ENCODE measurements around the gene RILPL1. TPM values are rescaled to one million over a fixed set of nuclear protein-coding genes. Genes with fewer than 3 reads are reported as not detected.
"Not testable (repeated sequence)": the region's sequence is repeated elsewhere in the genome, so short reads cannot be mapped to it uniquely, and the experiment has no call there.

The RILPL1 gene
- total RNA-seq, 1 experiment from 2014 or later, result 8.5 TPM

GRCh38 chr12:123445388-123446332 is 87.9 kb downstream of the RILPL1 start:
- H3K4me1 ChIP-seq, result no peaks in the 10 kb centered on the region
- H3K27me3 ChIP-seq, result no peaks in the 10 kb centered on the region
- H3K36me3 ChIP-seq, result no peaks in the 10 kb centered on the region
- no peaks in the 10 kb centered on the region for H3K9me3 ChIP-seq (replicated peaks)
- no peak for DNase-seq
- no peak overlapping the region for H3K27ac ChIP-seq
- no peak overlapping the region for H3K4me3 ChIP-seq

GRCh38 chr12:123444092-123445026 is 89.2 kb downstream of the RILPL1 start:
- H3K4me3 ChIP-seq, result no peak overlapping the region
- no peak overlapping the region for H3K27ac ChIP-seq
- no peak for DNase-seq
- no peaks in the 10 kb centered on the region for H3K36me3 ChIP-seq
- H3K27me3 ChIP-seq, result no peaks in the 10 kb centered on the region
- no peaks in the 10 kb centered on the region for H3K4me1 ChIP-seq
- H3K9me3 ChIP-seq (replicated peaks), result no peaks in the 10 kb centered on the region

GRCh38 chr12:123442774-123443173 is 90.7 kb downstream of the RILPL1 start:
- Histone ChIP-seq H3K9me3 (replicated peaks) (no peaks in the 10 kb centered on the region), H3K36me3 (no peaks in the 10 kb centered on the region), H3K27me3 (no peaks in the 10 kb centered on the region), H3K4me1 (no peaks in the 10 kb centered on the region), H3K4me3 (no peak overlapping the region), H3K27ac (no peak overlapping the region)
- no peak for DNase-seq

DNA sequence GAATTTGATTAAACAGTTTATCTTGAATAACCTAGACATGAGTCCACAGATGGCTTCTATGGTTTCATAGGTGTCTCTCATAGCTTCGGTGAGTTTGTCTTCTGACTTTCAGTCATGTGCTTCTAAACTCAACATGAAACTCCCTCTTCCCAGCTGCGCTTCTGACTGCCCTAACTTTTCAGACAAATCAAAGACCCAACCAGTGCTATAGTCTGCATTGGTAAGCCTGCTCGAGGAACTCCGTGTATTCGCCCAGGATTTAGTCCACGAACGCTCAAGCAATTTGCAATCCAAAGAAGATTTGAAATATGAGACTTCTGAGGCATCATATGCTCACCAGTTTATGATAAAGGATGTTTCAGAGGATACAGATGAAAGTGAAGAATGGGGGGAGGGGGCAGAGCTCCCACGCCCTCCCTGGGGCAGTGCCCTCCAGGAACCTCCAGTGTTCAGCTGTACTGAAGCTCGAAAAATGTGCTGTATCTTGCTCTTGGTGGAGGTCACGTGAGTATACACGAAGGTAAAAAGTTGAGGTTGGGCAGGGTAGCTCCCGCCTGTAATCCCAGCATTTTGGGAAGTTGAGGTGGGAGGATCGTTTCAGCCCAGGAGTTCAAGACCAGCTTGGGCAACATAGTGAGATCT is 91.9 kb downstream of the RILPL1 start:
- no peaks in the 10 kb centered on the region for H3K4me1 ChIP-seq
- no peak for DNase-seq
- H3K4me3 ChIP-seq, result no peak overlapping the region
- H3K27ac ChIP-seq, result no peak overlapping the region
- H3K9me3 ChIP-seq (replicated peaks), result no peaks in the 10 kb centered on the region
- H3K27me3 ChIP-seq, result no peaks in the 10 kb centered on the region
- no peaks in the 10 kb centered on the region for H3K36me3 ChIP-seq

GRCh38 chr12:123436017-123436964 is 97.2 kb downstream of the RILPL1 start, which contains the start of gene RILPL2:
Gene RILPL2 (minus strand): TSS chr12:123436684. CDS start chr12:123436420, 264 bp downstream.
- H3K4me3 ChIP-seq, result peak within 1 kb of the TSS; percentile 75
- H3K27ac ChIP-seq, result peak within 1 kb of the TSS; percentile 4; the same call in 1 of the 2 replicates
- H3K27me3 ChIP-seq, result no peaks in the 10 kb centered on the region
- no peaks in the 10 kb centered on the region for H3K9me3 ChIP-seq (replicated peaks)
- no peaks in the 10 kb centered on the region for H3K4me1 ChIP-seq
- no peaks in the 10 kb centered on the region for H3K36me3 ChIP-seq
- DNase-seq, result peak; percentile 76 to 77

DNA sequence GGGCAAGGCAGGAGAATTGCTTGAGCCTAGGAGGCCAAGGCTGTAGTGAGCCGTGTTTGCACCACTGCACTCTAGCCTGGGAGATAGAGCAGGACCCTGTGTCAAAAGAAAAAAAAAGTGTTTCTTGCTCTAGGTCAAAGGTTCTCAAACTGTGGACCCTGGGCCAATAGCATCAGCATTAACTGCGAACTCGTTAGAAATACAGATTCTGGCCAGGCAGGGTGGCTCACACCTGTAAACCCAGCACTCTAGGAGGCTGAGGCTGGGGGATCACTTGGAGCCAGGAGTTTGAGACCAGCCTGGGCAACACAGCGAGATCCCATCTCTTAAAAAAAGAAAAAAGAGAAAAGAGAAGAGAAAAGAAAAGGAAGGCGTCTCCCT is 97.9 kb downstream of the RILPL1 start:
- H3K9me3 ChIP-seq (replicated peaks), result no peaks in the 10 kb centered on the region
- DNase-seq, result no peak

DNA sequence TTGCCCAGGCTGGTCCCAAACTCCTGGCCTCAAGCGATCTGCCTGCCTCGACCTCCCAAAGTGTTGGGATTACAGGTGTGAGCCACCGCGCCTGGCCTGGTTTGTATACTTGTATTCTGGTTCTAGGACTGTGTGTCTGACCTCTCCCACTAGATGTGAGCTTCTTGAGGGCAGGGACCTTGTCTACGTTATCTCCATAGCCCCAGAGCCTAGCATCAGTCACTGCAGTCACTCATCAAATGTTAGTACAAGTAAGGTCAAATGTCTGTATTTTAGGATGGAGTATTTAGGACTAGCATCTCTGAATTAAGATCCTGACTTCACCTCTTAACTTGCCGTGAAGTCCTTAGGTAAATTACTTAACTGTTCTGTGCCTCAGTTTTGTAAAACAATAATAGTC is 99.9 kb downstream of the RILPL1 start:
- H3K9me3 ChIP-seq (replicated peaks), result no peaks in the 10 kb centered on the region

More for the DNA sequence above, 97.9 kb downstream of the RILPL1 start:
- H3K4me3 ChIP-seq, result peak overlapping the region; percentile 75
- H3K27ac ChIP-seq, result no peak overlapping the region
- H3K36me3 ChIP-seq, result no peaks in the 10 kb centered on the region
- H3K4me1 ChIP-seq, result no peaks in the 10 kb centered on the region
- H3K27me3 ChIP-seq, result no peaks in the 10 kb centered on the region

DNA sequence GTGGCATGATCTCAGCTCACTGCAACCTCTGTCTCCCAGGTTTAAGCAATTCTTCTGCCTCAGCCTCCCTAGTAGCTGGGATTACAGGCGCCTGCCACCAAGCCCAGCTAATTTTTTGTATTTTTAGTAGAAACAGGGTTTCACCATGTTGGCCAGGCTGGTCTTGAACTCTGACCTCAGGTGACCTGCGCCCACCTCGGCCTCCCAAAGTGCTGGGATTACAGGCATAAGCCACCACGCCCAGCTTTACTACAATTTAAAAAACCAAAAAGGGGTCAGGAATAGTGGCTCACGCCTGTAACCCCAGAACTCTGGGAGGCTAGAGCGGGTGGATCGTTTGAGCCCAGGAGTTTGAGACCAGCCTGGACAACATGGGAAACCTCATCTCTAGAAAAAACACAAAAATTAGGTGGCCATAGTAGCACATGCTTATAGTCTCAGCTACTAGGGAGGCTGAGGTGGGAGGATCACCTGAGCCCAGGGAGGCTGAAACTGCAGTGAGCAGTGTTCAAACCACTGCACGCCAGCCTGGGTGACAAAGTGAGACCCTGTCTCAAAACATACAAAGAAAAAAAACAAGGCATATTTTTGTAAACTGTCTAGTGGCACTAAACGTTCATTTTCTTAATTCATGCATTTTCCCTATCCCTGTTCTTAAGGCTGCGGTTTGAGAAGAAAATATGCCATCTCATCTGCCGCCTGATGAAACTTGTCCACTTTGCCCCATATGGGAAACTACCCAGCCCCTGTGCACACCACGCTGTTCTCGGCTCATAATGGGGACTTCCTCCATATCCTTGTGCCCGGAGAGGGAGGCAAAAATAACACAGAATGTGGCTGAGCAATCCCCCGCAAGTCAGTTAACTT is 101.3 kb downstream of the RILPL1 start:
- DNase-seq; H3K4me1 ChIP-seq; H3K9me3 ChIP-seq (replicated peaks); H3K27ac ChIP-seq; H3K36me3 ChIP-seq; H3K27me3 ChIP-seq; H3K4me3 ChIP-seq: not testable (repeated sequence)

More for the DNA sequence above, 99.9 kb downstream of the RILPL1 start:
- Histone ChIP-seq H3K4me1 (no peaks in the 10 kb centered on the region), H3K4me3 (no peak overlapping the region), H3K27me3 (no peaks in the 10 kb centered on the region), H3K36me3 (no peaks in the 10 kb centered on the region), H3K27ac (no peak overlapping the region)
- no peak for DNase-seq

GRCh38 chr12:123429101-123429500 is 104.4 kb downstream of the RILPL1 start:
- not testable (repeated sequence) for H3K27me3 ChIP-seq; H3K9me3 ChIP-seq (replicated peaks); H3K27ac ChIP-seq; H3K4me3 ChIP-seq; DNase-seq; H3K4me1 ChIP-seq; H3K36me3 ChIP-seq

- Histone ChIP-seq H3K36me3 (no peaks in the 10 kb centered on the region), H3K27me3 (no peaks in the 10 kb centered on the region), H3K27ac (no peak overlapping the region), H3K9me3 (replicated peaks) (no peaks in the 10 kb centered on the region), H3K4me1 (no peaks in the 10 kb centered on the region), H3K4me3 (no peak overlapping the region)
- DNase-seq, result no peak
Measured at GRCh38 chr12:123428591-123428990, 104.9 kb downstream of the RILPL1 start.

GRCh38 chr12:123427036-123427769 is 106.3 kb downstream of the RILPL1 start:
- no peaks in the 10 kb centered on the region for H3K27me3 ChIP-seq
- no peaks in the 10 kb centered on the region for H3K36me3 ChIP-seq
- H3K27ac ChIP-seq, result no peak overlapping the region
- H3K4me3 ChIP-seq, result no peak overlapping the region
- H3K4me1 ChIP-seq, result no peaks in the 10 kb centered on the region
- H3K9me3 ChIP-seq (replicated peaks), result no peaks in the 10 kb centered on the region
- DNase-seq, result no peak

GRCh38 chr12:123421314-123421713 is 112.2 kb downstream of the RILPL1 start:
- no peaks in the 10 kb centered on the region for H3K4me1 ChIP-seq
- H3K27ac ChIP-seq, result no peak overlapping the region
- H3K36me3 ChIP-seq, result no peaks in the 10 kb centered on the region
- no peaks in the 10 kb centered on the region for H3K27me3 ChIP-seq
- no peak overlapping the region for H3K4me3 ChIP-seq
- no peaks in the 10 kb centered on the region for H3K9me3 ChIP-seq (replicated peaks)
- no peak for DNase-seq
